ENCODE measurements around the gene MMP1. TPM values are rescaled to one million over a fixed set of nuclear protein-coding genes. Genes with fewer than 3 reads are reported as not detected.

Gene MMP1
- total RNA-seq, 2 donors from 2014 or later: 0.16 TPM; not detected in 1

GRCh38 chr11:102837646-102838045 is 39.7 kb upstream of the MMP1 start:
- no peaks in the 10 kb centered on the region for H3K36me3 ChIP-seq

DNA sequence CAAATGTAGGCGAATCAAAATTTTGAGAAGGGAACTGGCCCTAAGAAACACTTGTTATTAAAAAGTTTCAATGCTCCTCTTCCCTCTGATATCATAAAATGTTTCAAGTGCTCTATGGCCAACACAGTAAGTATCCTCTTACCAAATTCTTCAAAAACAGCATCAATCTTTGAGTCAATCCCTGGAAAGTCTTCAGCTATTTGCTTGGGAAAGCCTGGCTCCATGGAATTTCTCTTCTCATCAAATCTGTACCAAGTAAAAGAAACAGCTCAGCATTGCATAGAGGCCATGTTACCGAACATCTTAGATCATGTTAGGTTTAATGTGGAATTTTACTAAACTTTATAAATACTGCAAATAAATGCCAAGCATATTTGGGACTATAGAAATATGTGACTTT is 39.2 kb upstream of the MMP1 start:
- H3K27me3 ChIP-seq: no peaks in the 10 kb centered on the region
- no peak overlapping the region for H3K4me3 ChIP-seq
- no peak overlapping the region for H3K27ac ChIP-seq
- TF ChIP-seq CTCF (IDR thresholded peaks at IDR 0.05): no peak
- H3K9me3 ChIP-seq: no peaks in the 10 kb centered on the region
- no peaks in the 10 kb centered on the region for H3K4me1 ChIP-seq
- no peak for DNase-seq (ENCODE audit: low spot score)
- no peaks in the 10 kb centered on the region for H3K36me3 ChIP-seq

More at GRCh38 chr11:102837646-102838045, 39.7 kb upstream of the MMP1 start:
- TF ChIP-seq CTCF (IDR thresholded peaks at IDR 0.05): no peak
- Histone ChIP-seq H3K4me1 (no peaks in the 10 kb centered on the region), H3K27ac (no peak overlapping the region), H3K27me3 (no peaks in the 10 kb centered on the region), H3K4me3 (no peak overlapping the region), H3K9me3 (no peaks in the 10 kb centered on the region)
- no peak for DNase-seq (ENCODE audit: low spot score)

GRCh38 chr11:102836290-102836875 is 38.4 kb upstream of the MMP1 start:
- no peak overlapping the region for H3K4me3 ChIP-seq
- DNase-seq (ENCODE audit: low spot score): no peak
- H3K36me3 ChIP-seq: no peaks in the 10 kb centered on the region
- TF ChIP-seq CTCF (IDR thresholded peaks at IDR 0.05): no peak
- no peaks in the 10 kb centered on the region for H3K27me3 ChIP-seq
- H3K9me3 ChIP-seq: no peaks in the 10 kb centered on the region
- no peaks in the 10 kb centered on the region for H3K4me1 ChIP-seq
- H3K27ac ChIP-seq: no peak overlapping the region

DNA sequence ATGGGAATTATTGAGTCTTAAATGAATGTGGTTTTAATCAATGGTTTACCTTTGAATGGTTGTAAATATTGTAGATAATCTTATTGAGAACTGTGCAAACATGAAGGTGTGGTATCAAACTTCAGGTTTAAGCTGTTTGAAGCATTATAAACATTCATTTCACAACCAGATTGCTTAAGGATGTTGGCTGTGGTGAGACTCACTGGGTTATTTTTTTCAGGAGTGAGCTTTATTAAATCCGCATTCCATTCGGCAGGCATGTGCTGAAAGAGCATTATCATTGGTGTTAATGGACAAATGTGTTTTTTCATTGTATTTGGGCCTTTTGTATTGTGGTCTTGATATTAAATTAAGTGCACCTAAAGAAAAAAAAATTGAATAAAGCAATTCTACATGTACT is 35.8 kb upstream of the MMP1 start:
- Histone ChIP-seq H3K36me3 (no peaks in the 10 kb centered on the region), H3K4me1 (no peaks in the 10 kb centered on the region), H3K27me3 (no peaks in the 10 kb centered on the region), H3K9me3 (no peaks in the 10 kb centered on the region), H3K4me3 (no peak overlapping the region), H3K27ac (no peak overlapping the region)
- DNase-seq (ENCODE audit: low spot score): no peak
- no peak for TF ChIP-seq CTCF (IDR thresholded peaks at IDR 0.05)

GRCh38 chr11:102832612-102833011 is 34.7 kb upstream of the MMP1 start:
- H3K27me3 ChIP-seq: no peaks in the 10 kb centered on the region
- no peak overlapping the region for H3K27ac ChIP-seq
- H3K9me3 ChIP-seq: no peaks in the 10 kb centered on the region
- DNase-seq (ENCODE audit: low spot score): no peak
- TF ChIP-seq CTCF (IDR thresholded peaks at IDR 0.05): no peak
- H3K4me1 ChIP-seq: no peaks in the 10 kb centered on the region
- no peak overlapping the region for H3K4me3 ChIP-seq
- no peaks in the 10 kb centered on the region for H3K36me3 ChIP-seq

Data from right atrium auricular region (tissue), 2 donors.